Trophoblast cell (in vitro differentiated cells and primary cell): Measurements from ENCODE around the gene C12orf76.
"Not testable (repeated sequence)": the region's sequence is repeated elsewhere in the genome, so short reads cannot be mapped to it uniquely, and the experiment has no call there.

Experiments used
- DNase-seq, 2 donors: peaks; one replicate each; pipeline ENCODE4 v3.0.0-alpha.2; 2016
- H2AFZ ChIP-seq: 2 replicates; pipeline ENCODE4 v1.6.1; 2013; ENCODE audit warnings: low read length, moderate library complexity, mild to moderate bottlenecking; ENCODE audit not compliant: insufficient read depth, poor library complexity
- H2AK5ac ChIP-seq: 2 replicates; pipeline ENCODE4 v1.6.1; 2013; ENCODE audit warnings: mild to moderate bottlenecking, low read length
- H2BK120ac ChIP-seq: 2 replicates; pipeline ENCODE4 v1.6.1; 2013; ENCODE audit warnings: low read length, mild to moderate bottlenecking, moderate library complexity; ENCODE audit not compliant: insufficient read depth, poor library complexity
- H2BK12ac ChIP-seq: 2 replicates; pipeline ENCODE4 v1.6.1; 2013; ENCODE audit warnings: mild to moderate bottlenecking, low read length, moderate library complexity
- H2BK5ac ChIP-seq: 2 replicates; pipeline ENCODE4 v1.6.1; 2013; ENCODE audit warnings: low read length, low read depth, moderate library complexity, mild to moderate bottlenecking; ENCODE audit not compliant: poor library complexity
- H3K14ac ChIP-seq: 2 replicates; pipeline ENCODE4 v1.6.1; 2013; ENCODE audit warnings: mild to moderate bottlenecking, low read length
- H3K18ac ChIP-seq: 2 replicates; pipeline ENCODE4 v1.6.1; 2013; ENCODE audit warnings: mild to moderate bottlenecking, low read length
- H3K23ac ChIP-seq: 2 replicates; pipeline ENCODE4 v1.6.1; 2013; ENCODE audit warnings: low read length
- H3K27ac ChIP-seq: 2 replicates; pipeline ENCODE4 v1.5.1; 2013; ENCODE audit warnings: low read depth, mild to moderate bottlenecking, inconsistent platforms, low read length, moderate library complexity
- H3K27me3 ChIP-seq: 2 replicates; pipeline ENCODE4 v1.6.1; 2013; ENCODE audit warnings: inconsistent platforms, mild to moderate bottlenecking, low read length, moderate library complexity; ENCODE audit not compliant: insufficient read depth
- H3K36me3 ChIP-seq, 2 experiments: 1 replicate in 1 of 2; 2 replicates in 1 of 2; pipeline ENCODE4 v1.6.1; 2013; ENCODE audit warnings: low read length in 2 of 2, mild to moderate bottlenecking in 2 of 2, moderate library complexity in 1 of 2; ENCODE audit not compliant: insufficient read depth in 2 of 2, control insufficient read depth in 1 of 2
- H3K4ac ChIP-seq: 2 replicates; pipeline ENCODE4 v1.6.1; 2013; ENCODE audit warnings: low read depth, mild to moderate bottlenecking, low read length, moderate library complexity
- H3K4me1 ChIP-seq, 2 experiments: 1 replicate in 1 of 2; 2 replicates in 1 of 2; pipeline ENCODE4 v1.6.1; 2013; ENCODE audit warnings: low read length in 2 of 2, mild to moderate bottlenecking in 2 of 2, moderate library complexity in 1 of 2; ENCODE audit not compliant: insufficient read depth in 2 of 2, control insufficient read depth in 1 of 2
- H3K4me2 ChIP-seq: 2 replicates; pipeline ENCODE4 v1.6.1; 2013; ENCODE audit warnings: inconsistent platforms, mild to moderate bottlenecking, low read length, moderate library complexity
- H3K4me3 ChIP-seq: 2 replicates; pipeline ENCODE4 v1.5.1; 2013; ENCODE audit warnings: mild to moderate bottlenecking, low read depth, low read length, inconsistent platforms
- H3K79me1 ChIP-seq: one replicate; pipeline ENCODE4 v1.6.1; 2013; ENCODE audit warnings: low read length
- H3K79me2 ChIP-seq: 2 replicates; pipeline ENCODE4 v1.6.1; 2013; ENCODE audit warnings: low read length, mild to moderate bottlenecking; ENCODE audit not compliant: control insufficient read depth, insufficient read depth, poor library complexity
- H3K9ac ChIP-seq: 2 replicates; pipeline ENCODE4 v1.6.1; 2013; ENCODE audit warnings: mild to moderate bottlenecking, low read length
- H3K9me3 ChIP-seq: 2 replicates; pipeline ENCODE4 v1.6.1; 2013; ENCODE audit warnings: low read depth, mild to moderate bottlenecking, control low read depth, inconsistent platforms, low read length; ENCODE audit not compliant: insufficient read depth
- H4K12ac ChIP-seq: 2 replicates; pipeline ENCODE4 v1.6.1; 2013; ENCODE audit warnings: low read depth, mild to moderate bottlenecking, low read length, moderate library complexity
- H4K8ac ChIP-seq: 2 replicates; pipeline ENCODE4 v1.6.1; 2013; ENCODE audit warnings: low read depth, mild to moderate bottlenecking, low read length, moderate library complexity
- H4K91ac ChIP-seq: one replicate; pipeline ENCODE4 v1.6.1; 2013; ENCODE audit warnings: low read depth, mild to moderate bottlenecking, low read length, moderate library complexity
- WGBS: extraction: QIAGEN DNeasy Blood & Tissue Kit; methylation state at CpG from one replicate; pipeline ENCODE4 v1.1.7; 2013; ENCODE audit warnings: missing lambda C conversion rate; ENCODE audit not compliant: insufficient read length, insufficient coverage; ENCODE audit errors: extremely low coverage; 5-methylcytosine and 5-hydroxymethylcytosine counted together

Gene C12orf76

GRCh38 chr12:110055375-110056352, 7.3 kb upstream of the C12orf76 start:
- H3K9me3 ChIP-seq, H3K23ac ChIP-seq, H3K4me3 ChIP-seq, H2BK12ac ChIP-seq, H3K79me1 ChIP-seq, H3K79me2 ChIP-seq, H3K4ac ChIP-seq, H3K18ac ChIP-seq, H4K12ac ChIP-seq, H3K4me1 ChIP-seq, H3K27ac ChIP-seq, H4K8ac ChIP-seq, H3K27me3 ChIP-seq, H3K4me2 ChIP-seq, H2BK120ac ChIP-seq, H2AK5ac ChIP-seq, H3K36me3 ChIP-seq, H2AFZ ChIP-seq, H4K91ac ChIP-seq, H3K9ac ChIP-seq, H2BK5ac ChIP-seq, H3K14ac ChIP-seq: not testable (repeated sequence)
- peak; percentile 20 to 23 for DNase-seq
- WGBS, result no CpG with 5 or more reads among the region's 11 CpGs

GRCh38 chr12:110050927-110051326, 2.6 kb upstream of the C12orf76 start:
- Histone ChIP-seq H4K91ac (no peak overlapping the region), H3K14ac (no peak overlapping the region), H3K79me2 (peaks cover 2% of the 10 kb centered on the region), H3K27ac (no peak overlapping the region), H2AK5ac (no peak overlapping the region), H3K9me3 (no peaks in the 10 kb centered on the region), H2AFZ (no peak overlapping the region), H3K9ac (no peak overlapping the region), H2BK12ac (no peak overlapping the region), H3K36me3 (no peaks in the 10 kb centered on the region), H3K27me3 (no peaks in the 10 kb centered on the region), H3K18ac (no peak overlapping the region), H3K79me1 (peaks cover 3% of the 10 kb centered on the region), H3K4me2 (no peak overlapping the region), H2BK120ac (no peak overlapping the region), H3K4me3 (no peak overlapping the region), H3K4me1 (no peaks in the 10 kb centered on the region), H4K12ac (no peak overlapping the region), H3K4ac (no peak overlapping the region), H3K23ac (no peak overlapping the region), H2BK5ac (no peak overlapping the region), H4K8ac (no peak overlapping the region)
- WGBS, result no CpG with 5 or more reads among the region's 6 CpGs
- DNase-seq, result no peak

GRCh38 chr12:110049666-110050065, 1.3 kb upstream of the C12orf76 start:
- not testable (repeated sequence) for H3K79me2 ChIP-seq, H3K79me1 ChIP-seq, DNase-seq, H4K91ac ChIP-seq, H2BK5ac ChIP-seq, H3K23ac ChIP-seq, H4K12ac ChIP-seq, H3K4me2 ChIP-seq, H2AFZ ChIP-seq, H3K9ac ChIP-seq, H2BK120ac ChIP-seq, H3K9me3 ChIP-seq, H3K4me1 ChIP-seq, H2AK5ac ChIP-seq, H3K27ac ChIP-seq, H3K36me3 ChIP-seq, H3K27me3 ChIP-seq, H3K4me3 ChIP-seq, H2BK12ac ChIP-seq, H3K14ac ChIP-seq, H4K8ac ChIP-seq, H3K4ac ChIP-seq, H3K18ac ChIP-seq
- no CpG with 5 or more reads among the region's 9 CpGs for WGBS

- not testable (repeated sequence) for H2BK12ac ChIP-seq, H2AK5ac ChIP-seq, H3K9me3 ChIP-seq, H3K14ac ChIP-seq, H3K79me1 ChIP-seq, H3K18ac ChIP-seq, H2BK120ac ChIP-seq, H2AFZ ChIP-seq, H3K4ac ChIP-seq, H2BK5ac ChIP-seq, H3K9ac ChIP-seq, H3K27me3 ChIP-seq, H3K23ac ChIP-seq, DNase-seq, H3K36me3 ChIP-seq, H3K4me1 ChIP-seq, H4K91ac ChIP-seq, H3K79me2 ChIP-seq, H3K27ac ChIP-seq, H4K12ac ChIP-seq, H3K4me3 ChIP-seq
- 100% methylated on average over 1 of the region's 11 CpGs for WGBS
- H4K8ac ChIP-seq, result peak overlapping the region; percentile 87
- H3K4me2 ChIP-seq, result peak overlapping the region; percentile 75
These were observed 712 bp upstream of the C12orf76 start for GRCh38 chr12:110049034-110049433.
